Stimulated activated CD4-positive, alpha-beta T cell treated with anti-CD3 and anti-CD28 coated beads, Interleukin-4, amount 100 ng/mL, for 24 hours (primary cell): ENCODE measurements around the gene TIMM44.

ENCODE experiments used
- DNase-seq: peaks from one replicate; pipeline ENCODE4 v3.0.0-alpha.2; 2020

The TIMM44 gene

GRCh38 chr19:7912144-7912696 is 31.2 kb downstream of the TIMM44 start:
- DNase-seq = no peak

DNA sequence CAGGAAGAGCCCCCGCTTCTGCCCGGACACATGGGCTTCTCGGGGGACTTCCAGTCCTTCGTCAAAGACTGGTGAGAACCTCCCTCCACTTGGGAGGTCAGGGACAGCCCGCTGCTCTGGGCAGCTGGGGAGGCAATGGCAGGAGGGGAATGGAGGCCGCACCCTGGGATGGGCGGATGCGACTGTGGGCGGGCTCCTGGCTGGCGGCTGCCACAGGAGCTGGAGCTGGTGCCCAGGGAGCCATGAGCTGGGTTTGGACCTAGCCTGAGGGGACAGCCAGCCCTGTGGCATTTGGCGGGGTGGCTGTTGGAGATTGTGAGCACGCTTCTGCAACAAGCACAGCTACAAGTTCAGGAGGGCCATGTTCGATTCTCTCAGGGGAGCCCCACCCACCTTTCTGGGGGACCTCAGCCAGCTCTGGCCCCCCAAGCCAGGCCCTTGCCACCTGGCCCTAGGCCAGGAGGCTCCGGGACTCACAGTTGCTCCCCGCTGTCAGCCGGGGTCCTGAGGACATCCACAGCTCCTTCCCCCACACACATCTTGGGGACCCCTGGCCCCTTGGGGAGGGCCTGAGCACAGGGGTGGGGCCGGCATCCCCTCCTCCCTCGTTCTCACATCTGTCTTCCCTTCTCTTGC is 31.8 kb downstream of the TIMM44 start:
- DNase-seq = no peak

DNA sequence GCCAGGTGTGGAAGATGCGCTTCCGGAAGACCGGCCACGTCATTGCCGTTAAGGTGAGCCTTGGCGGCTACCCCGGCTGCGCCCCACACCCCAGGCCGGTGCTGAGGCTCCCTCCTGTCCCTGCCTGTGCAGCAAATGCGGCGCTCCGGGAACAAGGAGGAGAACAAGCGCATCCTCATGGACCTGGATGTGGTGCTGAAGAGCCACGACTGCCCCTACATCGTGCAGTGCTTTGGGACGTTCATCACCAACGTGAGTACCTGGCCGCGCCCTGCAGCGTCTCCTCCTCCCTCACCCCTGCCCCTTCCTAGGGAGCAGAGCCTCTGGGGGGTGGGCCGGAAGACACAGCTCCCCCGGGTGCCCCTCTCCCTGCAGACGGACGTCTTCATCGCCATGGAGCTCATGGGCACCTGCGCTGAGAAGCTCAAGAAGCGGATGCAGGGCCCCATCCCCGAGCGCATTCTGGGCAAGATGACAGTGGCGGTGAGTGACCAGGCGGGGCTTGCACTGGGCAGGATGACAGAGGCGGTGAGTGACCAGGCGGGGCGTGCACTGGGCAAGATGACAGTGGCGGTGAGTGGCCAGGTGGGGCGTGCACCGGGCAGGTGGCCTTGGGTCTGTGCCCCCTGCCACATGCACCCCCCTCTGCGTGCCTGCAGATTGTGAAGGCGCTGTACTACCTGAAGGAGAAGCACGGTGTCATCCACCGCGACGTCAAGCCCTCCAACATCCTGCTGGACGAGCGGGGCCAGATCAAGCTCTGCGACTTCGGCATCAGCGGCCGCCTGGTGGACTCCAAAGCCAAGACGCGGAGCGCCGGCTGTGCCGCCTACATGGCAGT is 32.9 kb downstream of the TIMM44 start:
- DNase-seq = no peak

DNA sequence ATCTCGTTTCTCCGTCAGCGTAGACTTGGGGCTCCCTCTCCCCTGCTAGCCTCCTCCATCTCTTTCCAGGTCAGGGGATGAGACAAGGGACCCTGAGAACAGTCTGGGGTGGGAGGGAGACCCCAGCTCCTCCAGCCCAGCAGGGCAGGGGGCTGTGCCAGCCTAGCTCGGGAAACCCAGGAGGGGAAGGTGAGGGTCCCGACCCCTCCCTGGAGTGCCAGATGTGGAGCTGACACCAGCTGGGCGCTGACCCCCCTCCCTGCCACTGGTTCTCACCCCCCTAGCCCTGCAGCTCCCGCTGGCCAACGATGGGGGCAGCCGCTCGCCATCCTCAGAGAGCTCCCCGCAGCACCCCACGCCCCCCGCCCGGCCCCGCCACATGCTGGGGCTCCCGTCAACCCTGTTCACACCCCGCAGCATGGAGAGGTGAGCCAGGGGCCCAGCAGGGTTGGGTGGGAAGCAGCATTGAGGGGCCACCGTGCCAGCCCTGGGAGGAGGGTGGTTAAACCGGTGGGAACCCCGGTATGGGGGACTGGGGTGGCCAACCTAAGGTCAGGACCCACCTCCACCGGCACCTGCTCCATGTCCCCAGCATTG is 33.9 kb downstream of the TIMM44 start:
- no peak for DNase-seq

GRCh38 chr19:7908742-7909461 is 34.6 kb downstream of the TIMM44 start:
- no peak for DNase-seq

DNA sequence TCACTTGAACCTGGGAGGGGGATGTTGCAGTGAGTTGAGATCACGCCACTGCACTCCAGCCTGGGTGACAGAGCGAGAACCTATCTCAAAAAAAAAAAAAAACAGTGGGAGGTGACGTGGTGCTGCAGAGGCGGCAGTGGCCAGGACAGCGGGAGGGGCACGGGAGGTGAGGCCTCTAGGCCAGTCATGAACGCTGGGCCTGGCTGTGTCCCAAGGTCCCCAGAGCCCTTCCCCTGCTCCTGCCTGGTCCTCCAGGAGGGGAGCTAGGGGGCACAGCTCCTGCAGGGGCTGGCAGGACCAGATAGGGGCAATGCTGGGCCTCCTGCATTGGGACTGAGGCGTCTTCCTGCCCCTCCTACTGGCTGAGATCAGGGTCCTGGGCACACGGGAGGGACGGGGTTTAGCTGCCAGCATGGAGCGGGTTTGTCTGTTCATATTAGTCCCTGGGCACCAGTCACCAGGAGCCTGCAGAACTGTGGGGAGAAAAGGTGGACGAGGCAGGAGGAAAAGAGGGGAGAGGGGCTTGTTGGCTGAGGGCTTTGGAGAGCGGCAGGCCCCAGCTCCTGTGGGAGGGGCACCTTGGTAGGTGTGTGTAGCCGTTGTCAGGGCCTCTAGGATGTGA is 35.3 kb downstream of the TIMM44 start:
- no peak for DNase-seq

GRCh38 chr19:7907544-7907943 is 35.9 kb downstream of the TIMM44 start:
- no peak for DNase-seq

DNA sequence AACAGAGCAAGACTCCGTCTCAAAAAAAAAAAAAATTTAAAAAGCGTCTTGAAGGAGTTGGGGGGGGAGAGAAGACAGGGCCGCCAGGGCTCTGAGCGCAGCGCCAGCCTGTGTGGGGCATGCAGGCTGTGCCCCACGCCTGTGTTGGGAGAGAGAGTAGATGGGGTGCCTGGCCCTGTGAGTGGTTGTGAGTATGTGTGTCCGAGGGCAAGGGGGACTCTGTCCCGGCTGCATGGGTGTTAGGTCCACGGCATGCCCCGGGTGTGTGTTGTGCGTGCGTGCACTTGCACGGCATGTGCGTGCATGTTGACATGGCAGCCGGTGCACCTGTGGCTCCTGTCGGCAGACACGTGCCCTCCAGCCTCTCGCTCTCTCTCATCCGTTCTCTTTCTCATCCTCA is 36.3 kb downstream of the TIMM44 start:
- DNase-seq = no peak

- no peak for DNase-seq
Measured at GRCh38 chr19:7905859-7906258, 37.6 kb downstream of the TIMM44 start.

GRCh38 chr19:7905268-7905667 is 38.2 kb downstream of the TIMM44 start:
- no peak for DNase-seq

- DNase-seq = peak; percentile 55
Measured at GRCh38 chr19:7904074-7905020, 39.1 kb downstream of the TIMM44 start.

- peak; percentile 100 for DNase-seq
Measured at GRCh38 chr19:7903244-7904073, 40.0 kb downstream of the TIMM44 start, which contains the start of gene MAP2K7. TSS of gene MAP2K7 (plus strand) at chr19:7903877. CDS start at chr19:7903945, 68 bp downstream.

DNA sequence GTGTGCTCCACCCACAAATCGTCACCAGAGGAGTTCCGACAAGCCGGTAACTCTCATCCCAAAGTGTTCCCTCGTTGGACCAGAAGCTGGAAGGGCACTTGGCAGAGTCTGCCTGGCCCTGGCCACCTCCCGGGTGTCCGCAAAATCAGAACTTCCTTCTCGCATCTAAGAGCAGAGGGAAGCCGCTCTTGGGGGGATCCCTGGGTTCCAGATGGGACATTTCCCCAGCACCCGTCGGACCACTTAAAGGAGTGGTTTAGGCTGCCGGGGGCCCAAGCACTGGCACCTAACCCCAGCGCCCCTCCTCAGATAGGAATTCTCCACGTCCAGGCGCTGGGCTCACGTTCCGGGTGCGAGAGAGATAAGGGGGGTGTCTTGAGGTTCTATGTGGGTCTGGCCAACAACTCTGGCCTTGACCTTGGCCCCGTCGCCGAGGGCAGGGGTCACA is 40.6 kb downstream of the TIMM44 start:
- DNase-seq = no peak

DNA sequence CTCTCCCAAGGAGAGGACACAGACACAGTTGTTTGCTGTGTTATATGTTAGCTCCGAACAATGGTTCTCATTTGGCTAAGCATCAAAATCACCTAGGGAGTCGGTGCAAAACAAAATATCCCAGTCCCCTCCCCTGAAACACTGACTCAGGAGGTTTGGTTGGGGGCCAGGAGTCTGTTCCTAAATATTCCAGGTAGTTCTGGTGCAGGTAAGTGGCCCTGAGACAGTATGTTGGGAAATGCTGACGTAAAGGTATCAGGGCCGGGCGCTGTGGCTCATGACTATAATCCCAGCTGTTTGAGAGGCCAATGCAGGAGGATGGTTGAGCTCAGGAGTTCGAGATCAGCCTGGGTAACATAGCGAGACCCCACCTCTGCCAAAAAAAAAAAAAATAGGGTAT is 42.1 kb downstream of the TIMM44 start:
- DNase-seq = no peak

- no peak for DNase-seq
Measured at GRCh38 chr19:7900931-7901330, 42.5 kb downstream of the TIMM44 start.

DNA sequence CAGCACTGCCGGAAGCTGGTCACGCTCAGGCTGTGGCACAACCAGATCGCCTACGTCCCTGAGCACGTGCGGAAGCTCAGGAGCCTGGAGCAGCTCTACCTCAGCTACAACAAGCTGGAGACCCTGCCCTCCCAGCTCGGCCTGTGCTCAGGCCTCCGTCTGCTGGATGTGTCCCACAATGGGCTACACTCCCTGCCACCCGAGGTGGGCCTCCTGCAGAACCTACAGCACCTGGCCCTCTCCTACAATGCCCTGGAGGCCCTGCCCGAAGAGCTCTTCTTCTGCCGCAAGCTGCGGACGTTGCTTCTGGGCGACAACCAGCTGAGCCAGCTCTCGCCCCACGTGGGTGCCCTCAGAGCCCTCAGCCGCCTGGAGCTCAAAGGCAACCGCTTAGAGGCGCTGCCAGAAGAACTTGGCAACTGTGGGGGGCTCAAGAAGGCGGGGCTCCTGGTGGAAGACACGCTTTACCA is 43.0 kb downstream of the TIMM44 start:
- no peak for DNase-seq

DNA sequence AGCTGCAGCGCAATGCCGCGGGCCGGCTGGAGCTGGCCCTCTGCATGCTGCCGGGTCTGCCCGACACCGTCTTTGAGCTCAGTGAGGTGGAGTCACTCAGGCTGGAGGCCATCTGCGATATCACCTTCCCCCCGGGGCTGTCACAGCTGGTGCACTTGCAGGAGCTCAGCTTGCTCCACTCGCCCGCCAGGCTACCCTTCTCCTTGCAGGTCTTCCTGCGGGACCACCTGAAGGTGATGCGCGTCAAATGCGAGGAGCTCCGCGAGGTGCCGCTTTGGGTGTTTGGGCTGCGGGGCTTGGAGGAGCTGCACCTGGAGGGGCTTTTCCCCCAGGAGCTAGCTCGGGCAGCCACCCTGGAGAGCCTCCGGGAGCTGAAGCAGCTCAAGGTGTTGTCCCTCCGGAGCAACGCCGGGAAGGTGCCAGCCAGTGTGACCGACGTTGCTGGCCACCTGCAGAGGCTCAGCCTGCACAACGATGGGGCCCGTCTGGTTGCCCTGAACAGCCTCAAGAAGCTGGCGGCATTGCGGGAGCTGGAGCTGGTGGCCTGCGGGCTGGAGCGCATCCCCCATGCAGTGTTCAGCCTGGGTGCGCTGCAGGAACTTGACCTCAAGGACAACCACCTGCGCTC is 43.6 kb downstream of the TIMM44 start:
- no peak for DNase-seq

DNA sequence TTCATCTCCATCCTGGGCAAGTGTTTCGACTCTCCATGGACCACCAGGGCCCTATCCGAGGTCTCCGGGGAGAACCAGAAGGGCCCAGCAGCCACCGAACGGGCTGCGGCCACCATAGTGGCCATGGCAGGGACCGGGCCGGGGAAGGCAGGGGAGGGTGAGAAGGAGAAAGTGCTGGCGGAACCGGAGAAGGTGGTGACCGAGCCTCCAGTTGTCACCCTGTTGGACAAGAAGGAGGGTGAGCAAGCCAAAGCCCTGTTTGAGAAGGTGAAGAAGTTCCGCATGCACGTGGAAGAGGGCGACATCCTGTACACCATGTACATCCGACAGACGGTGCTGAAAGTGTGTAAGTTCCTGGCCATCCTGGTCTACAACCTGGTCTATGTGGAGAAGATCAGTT is 44.5 kb downstream of the TIMM44 start:
- DNase-seq = no peak

GRCh38 chr19:7897292-7897691 is 46.2 kb downstream of the TIMM44 start:
- DNase-seq = no peak

DNA sequence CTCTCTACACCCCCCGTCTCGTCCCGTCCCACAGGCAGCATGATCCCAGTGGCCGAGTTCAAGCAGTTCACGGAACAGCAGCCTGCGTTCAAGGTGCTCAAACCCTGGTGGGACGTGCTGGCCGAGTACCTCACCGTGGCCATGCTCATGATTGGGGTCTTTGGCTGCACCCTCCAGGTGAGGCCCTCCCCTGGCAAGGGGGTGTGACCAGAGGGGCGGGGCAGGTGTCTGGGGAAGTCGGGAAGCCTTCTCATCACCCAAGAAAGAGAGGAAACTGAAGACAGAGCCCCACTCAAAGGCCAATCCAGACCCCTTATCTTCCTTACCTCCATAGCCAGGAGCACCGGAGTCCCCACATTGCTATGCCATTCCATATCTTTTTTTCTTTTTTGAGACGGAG is 47.9 kb downstream of the TIMM44 start:
- DNase-seq = no peak
